K562 (cell line): Measurements from ENCODE around the gene ROMO1. TPM values are rescaled to one million over a fixed set of nuclear protein-coding genes. Genes with fewer than 3 reads are reported as not detected.

Experiments
- ATAC-seq: fragments of 200-7000 bp; cut with Tn5 transposase; 3 replicates; pipeline ENCODE4 v1.9.1; 2020; ENCODE audit warnings: moderate library complexity
- BruUV-seq: library from RNA; stranded (reverse); fragments of 400-500 nt; replicated peaks from 2 replicates; lab custom pipeline; 2021; lab: Mats Ljungman, UMichigan
- CTCF ChIA-PET: fragments of 300-600 bp; formaldehyde crosslinking; extraction: SDS; loops from one replicate; lab custom pipeline; 2021; ENCODE audit warnings: low intra/inter-chr PET ratio; lab: Yijun Ruan, JAX
- POLR2A ChIA-PET: fragments of 300-600, 350-650 bp; sonication (Branson Sonifier 250); formaldehyde crosslinking; extraction: SDS; loops from one replicate; lab custom pipeline; 2021; ENCODE audit warnings: antibody characterized with exemption, inconsistent platforms; lab: Yijun Ruan, JAX
- DNase-seq, 4 experiments: peaks; one replicate each; pipeline versions ENCODE4 v3.0.0 to v3.0.0-alpha.2; 2011 to 2018; ENCODE audit warnings: low spot score in 3 of 4, mixed read lengths in 3 of 4; ENCODE audit errors: extremely low read depth in 1 of 4
- FAIRE-seq: peaks from 2 replicates; lab custom pipeline; 2011; peaks lifted over from hg19 to GRCh38; lab: Jason Lieb, UNC
- H2AFZ ChIP-seq: 2 replicates; pipeline ENCODE4 v1.6.0; 2011; ENCODE audit warnings: low read depth, low read length, control low read depth, inconsistent platforms
- H3K27ac ChIP-seq: fragments of 200-600 bp; 3 replicates; pipeline ENCODE4 v1.8.0; 2011; ENCODE audit warnings: low read depth, mild to moderate bottlenecking, control low read depth, inconsistent platforms, low read length, moderate library complexity, mixed read lengths; ENCODE audit errors: extremely low read depth
- H3K27me3 ChIP-seq, 2 experiments: fragments of 300-600 bp in 1 of 2; 2 replicates in 1 of 2; 3 replicates in 1 of 2; pipeline versions ENCODE4 v1.6.0 to v1.8.0; 2011; ENCODE audit warnings: inconsistent platforms in 2 of 2, low read length in 2 of 2, mild to moderate bottlenecking in 1 of 2, mixed read lengths in 1 of 2, moderate library complexity in 1 of 2; ENCODE audit not compliant: control insufficient read depth in 2 of 2, insufficient read depth in 2 of 2
- H3K36me3 ChIP-seq: fragments of 300-600 bp; 3 replicates; pipeline ENCODE4 v1.8.0; 2011; ENCODE audit warnings: mild to moderate bottlenecking, low read length, inconsistent platforms; ENCODE audit not compliant: control insufficient read depth, insufficient read depth
- H3K4me1 ChIP-seq, 2 experiments: fragments of 200-600 bp in 1 of 2; replicated peaks in 1 of 2; 2 replicates in 1 of 2; 3 replicates in 1 of 2; pipeline versions ENCODE4 v1.5.1 to v1.8.0; 2011; ENCODE audit warnings: inconsistent platforms in 2 of 2, low read length in 2 of 2, mild to moderate bottlenecking in 1 of 2, mixed read lengths in 1 of 2, moderate library complexity in 1 of 2; ENCODE audit not compliant: control insufficient read depth in 2 of 2, insufficient read depth in 2 of 2
- H3K4me2 ChIP-seq: 2 replicates; pipeline ENCODE4 v1.6.1; 2011; ENCODE audit warnings: low read length, control low read depth, inconsistent platforms, mixed read lengths; ENCODE audit not compliant: insufficient read depth
- H3K4me3 ChIP-seq: fragments of 200-600 bp; sonication (generic), shearing (Covaris generic); 2 replicates; pipeline ENCODE4 v1.5.1; 2016; ENCODE audit warnings: control low read depth, inconsistent platforms
- H3K79me2 ChIP-seq: fragments of 200-600 bp; 3 replicates; pipeline ENCODE4 v1.8.0; 2011; ENCODE audit warnings: low read length, inconsistent platforms; ENCODE audit not compliant: control insufficient read depth, insufficient read depth
- H3K9ac ChIP-seq, 2 experiments: 2 replicates each; pipeline versions ENCODE4 v1.6.0 to v1.6.1; 2011; ENCODE audit warnings: low read depth in 2 of 2, low read length in 2 of 2, control low read depth in 1 of 2, inconsistent platforms in 1 of 2, mild to moderate bottlenecking in 1 of 2, mixed read lengths in 1 of 2; ENCODE audit not compliant: insufficient read depth in 1 of 2
- H3K9me1 ChIP-seq: one replicate; pipeline ENCODE4 v1.6.0; 2011; ENCODE audit warnings: inconsistent platforms, mild to moderate bottlenecking, low read length, moderate library complexity; ENCODE audit not compliant: control insufficient read depth, insufficient read depth
- H3K9me3 ChIP-seq: replicated peaks from 2 replicates; pipeline ENCODE4 v1.5.1; 2011; ENCODE audit warnings: low read depth, low read length, inconsistent platforms; ENCODE audit not compliant: control insufficient read depth, insufficient read depth
- H4K20me1 ChIP-seq: replicated peaks from 2 replicates; pipeline ENCODE4 v1.6.1; 2011; ENCODE audit warnings: low read length, inconsistent platforms, mixed read lengths; ENCODE audit not compliant: control insufficient read depth, insufficient read depth
- ARHGAP35 ChIP-seq: fragments of 450-650 bp; IDR thresholded peaks from 2 replicates; pipeline ENCODE4 v1.6.1; 2018; ENCODE audit not compliant: partially characterized antibody
- CSDE1 ChIP-seq, 2 experiments: fragments of 450-650 bp; IDR thresholded peaks; 2 replicates each; pipeline ENCODE4 v1.6.1; 2016; ENCODE audit warnings: mild to moderate bottlenecking in 1 of 2
- CTCF ChIP-seq, 3 experiments: IDR thresholded peaks in 2 of 3; conservative IDR thresholded peaks in 1 of 3; 2 replicates each; pipeline ENCODE4 v1.5.1; 2011 to 2012; ENCODE audit warnings: low read length in 3 of 3, mild to moderate bottlenecking in 3 of 3, control low read depth in 2 of 3, improper control_type of control experiment in 1 of 3, inconsistent platforms in 1 of 3, low read depth in 1 of 3, mixed read lengths in 1 of 3, moderate library complexity in 1 of 3; ENCODE audit not compliant: insufficient read depth in 2 of 3
- EP400 ChIP-seq: fragments of 450-650 bp; IDR thresholded peaks from 2 replicates; pipeline ENCODE4 v1.6.1; 2017; ENCODE audit warnings: antibody characterized with exemption, mild to moderate bottlenecking, moderate library complexity
- JUN ChIP-seq, 2 experiments: sonication (generic) in 1 of 2; formaldehyde crosslinking in 1 of 2; IDR thresholded peaks; 2 replicates each; pipeline versions ENCODE4 v1.6.1 to v1.8.0; 2012 to 2022; ENCODE audit warnings: borderline replicate concordance in 2 of 2, mild to moderate bottlenecking in 2 of 2, improper control_type of control experiment in 1 of 2, low read depth in 1 of 2, low read length in 1 of 2, missing genetic modification reagents in 1 of 2
- MCM5 ChIP-seq: fragments of 450-650 bp; IDR thresholded peaks from 2 replicates; pipeline ENCODE4 v1.6.1; 2016; ENCODE audit warnings: low read depth
- NFRKB ChIP-seq: fragments of 450-650 bp; IDR thresholded peaks from 2 replicates; pipeline ENCODE4 v1.6.1; 2016; ENCODE audit warnings: low read depth
- PHB ChIP-seq: fragments of 250-450 bp; sonication (Bioruptor Pico); IDR thresholded peaks from 2 replicates; pipeline ENCODE4 v1.5.0; 2021
- PKNOX1 ChIP-seq: fragments of 450-650 bp; IDR thresholded peaks from 2 replicates; pipeline ENCODE4 v1.6.1; 2016
- POLR2AphosphoS5 ChIP-seq: IDR thresholded peaks from 2 replicates; pipeline ENCODE4 v1.6.1; 2011; ENCODE audit warnings: mild to moderate bottlenecking, low read depth, low read length, moderate library complexity; ENCODE audit not compliant: control insufficient read depth, insufficient read depth
- SRF ChIP-seq, 2 experiments: fragments of 250-450, 450-650 bp in 1 of 2; sonication (Bioruptor Pico) in 1 of 2; sonication (generic) in 1 of 2; formaldehyde crosslinking; IDR thresholded peaks; 2 replicates each; pipeline versions ENCODE4 v1.5.0 to v1.5.1; 2020 to 2022; ENCODE audit warnings: mild to moderate bottlenecking in 1 of 2, missing genetic modification reagents in 1 of 2
- STAG1 ChIP-seq: sonication (generic); formaldehyde crosslinking; IDR thresholded peaks from 2 replicates; pipeline ENCODE4 v1.5.0; 2020; ENCODE audit warnings: missing genetic modification reagents, borderline replicate concordance
- TAF15 ChIP-seq: fragments of 200-400 bp; formaldehyde crosslinking; IDR thresholded peaks from 2 replicates; pipeline ENCODE4 v1.6.1; 2017; ENCODE audit warnings: mild to moderate bottlenecking, low read depth, low read length, moderate library complexity
- TEAD1 ChIP-seq, 2 experiments: fragments of 450-650 bp in 1 of 2; sonication (generic) in 1 of 2; formaldehyde crosslinking; IDR thresholded peaks; 2 replicates each; pipeline versions ENCODE4 v1.4.0 to v1.8.0; 2020 to 2022; ENCODE audit warnings: mild to moderate bottlenecking in 2 of 2, missing genetic modification reagents in 1 of 2
- ZBTB1 ChIP-seq: sonication (generic); formaldehyde crosslinking; IDR thresholded peaks from 2 replicates; pipeline ENCODE4 v1.8.1; 2023; ENCODE audit warnings: missing genetic modification reagents, low read depth, mild to moderate bottlenecking, borderline replicate concordance
- ZNF408 ChIP-seq: fragments of 250-450 bp; sonication (Bioruptor Pico); IDR thresholded peaks from 2 replicates; pipeline ENCODE4 v1.4.0; 2020; ENCODE audit warnings: low read depth, mild to moderate bottlenecking, moderate library complexity
- ZNF436 ChIP-seq: fragments of 250-450, 450-650 bp; sonication (Bioruptor Pico); formaldehyde crosslinking; IDR thresholded peaks from 2 replicates; pipeline ENCODE4 v1.7.0; 2020; ENCODE audit warnings: mild to moderate bottlenecking
- ZNF449 ChIP-seq: fragments of 250-450 bp; sonication (Bioruptor Pico); IDR thresholded peaks from 2 replicates; pipeline ENCODE4 v1.8.0; 2022; ENCODE audit warnings: moderate library complexity, mild to moderate bottlenecking, inconsistent platforms
- ZNF644 ChIP-seq: fragments of 200-800 bp; sonication (Bioruptor generic); IDR thresholded peaks from 2 replicates; pipeline ENCODE4 v1.6.1; 2016; ENCODE audit warnings: low read depth, missing genetic modification characterization, missing compliant biosample characterization
- ZNF75A ChIP-seq: fragments of 450-650 bp; formaldehyde crosslinking; IDR thresholded peaks from 2 replicates; pipeline ENCODE4 v1.4.0; 2020; ENCODE audit warnings: mild to moderate bottlenecking
- WGBS: fragments of 100-300 bp; shearing (Covaris generic); methylation state at CpG from one replicate; pipeline ENCODE4 v1.1.6; 2016; ENCODE audit warnings: low coverage, mixed read lengths; ENCODE audit not compliant: insufficient coverage; ENCODE audit errors: missing lambda C conversion rate; 5-methylcytosine and 5-hydroxymethylcytosine counted together
- in situ Hi-C: fragments of 300-500 bp; cut with MboI; formaldehyde crosslinking; loops from 4 replicates; pipeline ENCODE4 v1.15.0; 2018; ENCODE audit warnings: inconsistent platforms, mixed read lengths
- intact Hi-C: fragments of 100-400 bp; cut with micrococcal nuclease; formaldehyde crosslinking; loops from 2 replicates; pipeline ENCODE4 v1.14.2; 2022
- polyA plus RNA-seq, 8 experiments: library from polyadenylated mRNA; depleted of rRNA in 4 of 8; stranded (reverse) in 5 of 8; unstranded in 3 of 8; fragments of >200 nt; fragmentation: Nextera tagmentation in 2 of 8; fragmentation: Illumina TruSeq in 1 of 8; extraction: Ambion mirVana in 2 of 8; extraction: Trizol in 1 of 8; gene quantifications; 2 replicates each; pipeline versions ENCODE4 v1.2.1 to v1.2.3, GENCODE V29; 2011 to 2014; ENCODE audit warnings: inconsistent platforms in 1 of 8, missing spikeins in 1 of 8
- total RNA-seq, 7 experiments: library from RNA; depleted of rRNA in 6 of 7; stranded (reverse); fragments of >200 nt in 6 of 7; fragmentation: Illumina TruSeq in 2 of 7; extraction: Trizol in 2 of 7; gene quantifications; 2 replicates each; pipeline versions ENCODE4 v1.2.1 to v1.2.3, GENCODE V29; 2011 to 2021; ENCODE audit warnings: low replicate concordance in 1 of 7

Gene ROMO1
- total and polyA plus RNA-seq, 9 of the 15 experiments (the other 6 are each of a cell fraction or from before 2014, with no cell fraction given), result 31.8 to 741 (median 226) TPM

- 87% methylated on average over 7 of the region's 8 CpGs for WGBS
- ATAC-seq, result no peak
- BruUV-seq, result no TSS peak
- CTCF ChIA-PET, result no interaction called here
- no peak for FAIRE-seq
- POLR2A ChIA-PET, result interaction anchor here (0.6 to 7.2 kb wide), 9 partner anchors 10 to 233 kb away, joined by 4 to 102 read pairs (median 5); partner anchors contain the start of genes ERGIC3, NFS1, RBM39 and ROMO1
- no peaks in the 10 kb centered on the region for H3K4me1 ChIP-seq
- H4K20me1 ChIP-seq, result peaks cover 24% of the 10 kb centered on the region
- H3K36me3 ChIP-seq, result peaks cover 98% of the 10 kb centered on the region
- H3K27ac ChIP-seq, result no peak overlapping the region
- no peak overlapping the region for H3K4me3 ChIP-seq
- H3K9me1 ChIP-seq, result no peaks in the 10 kb centered on the region
- H3K9me3 ChIP-seq, result no peaks in the 10 kb centered on the region
- no peak for TF ChIP-seq TEAD1 (CRISPR knock-in tag; IDR thresholded peaks at IDR 0.05)
- no peak for TF ChIP-seq MCM5
- no peak for TF ChIP-seq ZNF408 (CRISPR knock-in tag)
- no peak for TF ChIP-seq NFRKB
- no peak for TF ChIP-seq ZNF436
- no peak for TF ChIP-seq POLR2AphosphoS5
- TF ChIP-seq EP400, result no peak
- no peak for TF ChIP-seq CTCF (IDR thresholded peaks at IDR 0.05 in 2 of 3, conservative IDR thresholded peaks at IDR 0.05 in 1 of 3; ENCODE audit: insufficient read depth in 2 of 3, low read depth in 1 of 3, low read length in 3 of 3)
- TF ChIP-seq ZNF449 (CRISPR knock-in tag), result no peak
- TF ChIP-seq STAG1, result no peak
- no peak for TF ChIP-seq SRF (CRISPR knock-in tag; IDR thresholded peaks at IDR 0.05)
- TF ChIP-seq ZNF75A (CRISPR knock-in tag), result no peak
- TF ChIP-seq CSDE1 (IDR thresholded peaks at IDR 0.05), result no peak
- TF ChIP-seq TAF15, result no peak
- TF ChIP-seq PKNOX1, result no peak
- no peak for TF ChIP-seq PHB
- no peak for TF ChIP-seq JUN (IDR thresholded peaks at IDR 0.05; ENCODE audit: borderline replicate concordance, low read depth, low read length)
- no peak for TF ChIP-seq JUN (CRISPR knock-in tag; IDR thresholded peaks at IDR 0.05; ENCODE audit: borderline replicate concordance)
- no peak for TF ChIP-seq ZBTB1 (CRISPR knock-in tag)
- TF ChIP-seq ZNF644 (tag), result no peak
- no peak for TF ChIP-seq ARHGAP35
- H3K27me3 ChIP-seq, result no peaks in the 10 kb centered on the region
- H3K79me2 ChIP-seq, result peaks cover 78% of the 10 kb centered on the region
- H3K9ac ChIP-seq, result no peak overlapping the region
- no peak overlapping the region for H3K4me2 ChIP-seq
- intact Hi-C loops, result no loop called here
- no peak for DNase-seq
- in situ Hi-C loops, result no loop called here
- H2AFZ ChIP-seq, result no peak overlapping the region
These were observed 20.5 kb downstream of the ROMO1 start for GRCh38 chr20:35719717-35720116.
